ENCODE data around the gene GSN. TPM values are rescaled to one million over a fixed set of nuclear protein-coding genes. Genes with fewer than 3 reads are reported as not detected.

The GSN gene
- total RNA-seq, 1 donor from 2014 or later = 72.1 TPM

DNA sequence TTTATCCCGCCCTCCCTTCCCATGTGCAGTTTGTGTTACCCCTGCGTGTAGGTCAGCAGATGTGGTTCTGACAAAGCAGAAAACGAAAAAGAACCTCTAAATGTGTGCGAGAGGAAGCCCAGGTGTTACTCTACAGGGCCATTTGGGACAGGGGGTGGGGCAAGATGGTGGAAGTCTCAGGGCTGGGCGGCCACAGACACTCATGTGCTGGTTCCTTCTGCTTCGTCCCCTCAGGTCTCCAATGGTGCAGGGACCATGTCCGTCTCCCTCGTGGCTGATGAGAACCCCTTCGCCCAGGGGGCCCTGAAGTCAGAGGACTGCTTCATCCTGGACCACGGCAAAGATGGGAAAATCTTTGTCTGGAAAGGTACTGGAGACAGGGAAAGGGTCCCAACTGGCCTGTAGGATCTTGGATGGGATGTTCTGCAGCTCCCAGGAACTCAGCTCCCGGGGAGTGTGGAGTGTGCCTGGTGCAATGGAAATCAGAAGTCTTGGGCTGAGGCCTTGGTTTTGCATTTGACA, 49.0 kb downstream of the GSN start:
- TF ChIP-seq EZH2 (IDR thresholded peaks at IDR 0.05) (no peak), EZH2phosphoT487 (IDR thresholded peaks at IDR 0.05) (no peak)
- TF ChIP-seq, protein P1, sequence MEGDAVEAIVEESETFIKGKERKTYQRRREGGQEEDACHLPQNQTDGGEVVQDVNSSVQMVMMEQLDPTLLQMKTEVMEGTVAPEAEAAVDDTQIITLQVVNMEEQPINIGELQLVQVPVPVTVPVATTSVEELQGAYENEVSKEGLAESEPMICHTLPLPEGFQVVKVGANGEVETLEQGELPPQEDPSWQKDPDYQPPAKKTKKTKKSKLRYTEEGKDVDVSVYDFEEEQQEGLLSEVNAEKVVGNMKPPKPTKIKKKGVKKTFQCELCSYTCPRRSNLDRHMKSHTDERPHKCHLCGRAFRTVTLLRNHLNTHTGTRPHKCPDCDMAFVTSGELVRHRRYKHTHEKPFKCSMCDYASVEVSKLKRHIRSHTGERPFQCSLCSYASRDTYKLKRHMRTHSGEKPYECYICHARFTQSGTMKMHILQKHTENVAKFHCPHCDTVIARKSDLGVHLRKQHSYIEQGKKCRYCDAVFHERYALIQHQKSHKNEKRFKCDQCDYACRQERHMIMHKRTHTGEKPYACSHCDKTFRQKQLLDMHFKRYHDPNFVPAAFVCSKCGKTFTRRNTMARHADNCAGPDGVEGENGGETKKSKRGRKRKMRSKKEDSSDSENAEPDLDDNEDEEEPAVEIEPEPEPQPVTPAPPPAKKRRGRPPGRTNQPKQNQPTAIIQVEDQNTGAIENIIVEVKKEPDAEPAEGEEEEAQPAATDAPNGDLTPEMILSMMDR (IDR thresholded peaks at IDR 0.05) = no peak
- Mint-ChIP-seq H3K27me3 (ENCODE audit: insufficient read depth, low read depth) (no peaks in the 10 kb centered on the region), H3K9me3 (no peaks in the 10 kb centered on the region), H3K27ac (no peak overlapping the region), H3K36me3 (peaks cover 5% of the 10 kb centered on the region), H3K4me3 (no peak overlapping the region), H3K4me1 (no peaks in the 10 kb centered on the region)
- no peak overlapping the region for H2AFZ ChIP-seq (replicated peaks)
- H3K9ac ChIP-seq = no peak overlapping the region
- H3K27ac ChIP-seq = no peak overlapping the region
- H3K4me1 ChIP-seq = no peaks in the 10 kb centered on the region
- H3K27me3 ChIP-seq = no peaks in the 10 kb centered on the region
- H3K9me3 ChIP-seq (ENCODE audit: low read depth) = no peaks in the 10 kb centered on the region
- H3K79me2 ChIP-seq (ENCODE audit: low read depth) = no peaks in the 10 kb centered on the region
- no peaks in the 10 kb centered on the region for H4K20me1 ChIP-seq (ENCODE audit: low read depth)
- H3F3A ChIP-seq (ENCODE audit: low read depth) = no peaks in the 10 kb centered on the region
- DNase-seq (ENCODE audit: low spot score) = no peak
- no peak overlapping the region for H3K4me3 ChIP-seq
- H3K4me2 ChIP-seq = no peak overlapping the region
- no peaks in the 10 kb centered on the region for H3K36me3 ChIP-seq

DNA sequence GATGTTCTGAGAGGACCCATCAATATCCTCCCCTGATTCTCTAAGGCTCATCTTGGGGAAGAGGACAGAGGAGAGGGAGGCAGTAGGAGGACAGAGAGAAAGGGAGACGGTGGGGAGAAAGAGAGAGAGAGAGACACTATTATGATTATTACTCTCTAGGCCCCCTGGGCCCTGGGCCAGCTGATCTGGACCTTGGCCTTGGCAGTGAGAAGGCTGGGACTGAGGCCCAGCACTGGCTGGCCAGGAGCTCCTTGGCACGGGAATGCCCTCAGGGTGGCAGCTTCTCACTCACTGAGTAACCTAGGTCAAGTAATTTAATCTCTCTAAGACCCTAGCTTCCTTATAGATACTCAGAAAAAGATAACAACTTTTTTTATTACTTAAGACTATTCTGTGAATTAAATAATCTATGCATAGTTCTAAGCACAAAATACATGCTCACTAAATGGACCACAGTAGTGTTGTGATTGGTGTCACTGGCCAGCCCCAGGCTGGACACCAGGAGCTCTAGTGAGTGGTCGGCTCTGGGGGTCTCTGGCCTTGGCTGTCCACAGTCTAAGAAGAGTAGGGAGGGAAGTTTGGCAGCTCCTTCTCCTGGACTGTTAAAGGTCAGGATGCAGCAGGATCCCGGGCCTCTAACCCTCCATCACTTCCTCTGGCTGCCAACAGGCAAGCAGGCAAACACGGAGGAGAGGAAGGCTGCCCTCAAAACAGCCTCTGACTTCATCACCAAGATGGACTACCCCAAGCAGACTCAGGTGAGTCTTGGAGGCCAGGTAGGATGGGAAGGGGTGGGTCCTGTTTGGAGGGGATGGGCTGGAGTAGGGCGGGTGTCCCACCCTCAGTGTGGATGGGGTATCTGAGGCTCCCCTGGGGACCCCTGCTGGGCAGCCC, 50.0 kb downstream of the GSN start:
- no peak overlapping the region for H3K4me3 Mint-ChIP-seq
- Histone ChIP-seq H3F3A (ENCODE audit: low read depth) (no peaks in the 10 kb centered on the region), H3K79me2 (ENCODE audit: low read depth) (no peaks in the 10 kb centered on the region), H3K36me3 (no peaks in the 10 kb centered on the region), H3K9me3 (ENCODE audit: low read depth) (no peaks in the 10 kb centered on the region), H4K20me1 (ENCODE audit: low read depth) (no peaks in the 10 kb centered on the region), H3K4me2 (no peak overlapping the region), H2AFZ (replicated peaks) (no peak overlapping the region), H3K4me1 (no peaks in the 10 kb centered on the region), H3K27me3 (no peaks in the 10 kb centered on the region), H3K9ac (no peak overlapping the region), H3K4me3 (no peak overlapping the region), H3K27ac (no peak overlapping the region)
- no peaks in the 10 kb centered on the region for H3K27me3 Mint-ChIP-seq (ENCODE audit: insufficient read depth, low read depth)
- H3K4me1 Mint-ChIP-seq = no peaks in the 10 kb centered on the region
- no peak for DNase-seq (ENCODE audit: low spot score)
- no peak overlapping the region for H3K27ac Mint-ChIP-seq
- no peak for TF ChIP-seq EZH2phosphoT487 (IDR thresholded peaks at IDR 0.05)
- no peak for TF ChIP-seq EZH2 (IDR thresholded peaks at IDR 0.05)
- TF ChIP-seq, protein P1 (IDR thresholded peaks at IDR 0.05) = no peak
- no peaks in the 10 kb centered on the region for H3K9me3 Mint-ChIP-seq
- peaks cover 10% of the 10 kb centered on the region for H3K36me3 Mint-ChIP-seq

DNA sequence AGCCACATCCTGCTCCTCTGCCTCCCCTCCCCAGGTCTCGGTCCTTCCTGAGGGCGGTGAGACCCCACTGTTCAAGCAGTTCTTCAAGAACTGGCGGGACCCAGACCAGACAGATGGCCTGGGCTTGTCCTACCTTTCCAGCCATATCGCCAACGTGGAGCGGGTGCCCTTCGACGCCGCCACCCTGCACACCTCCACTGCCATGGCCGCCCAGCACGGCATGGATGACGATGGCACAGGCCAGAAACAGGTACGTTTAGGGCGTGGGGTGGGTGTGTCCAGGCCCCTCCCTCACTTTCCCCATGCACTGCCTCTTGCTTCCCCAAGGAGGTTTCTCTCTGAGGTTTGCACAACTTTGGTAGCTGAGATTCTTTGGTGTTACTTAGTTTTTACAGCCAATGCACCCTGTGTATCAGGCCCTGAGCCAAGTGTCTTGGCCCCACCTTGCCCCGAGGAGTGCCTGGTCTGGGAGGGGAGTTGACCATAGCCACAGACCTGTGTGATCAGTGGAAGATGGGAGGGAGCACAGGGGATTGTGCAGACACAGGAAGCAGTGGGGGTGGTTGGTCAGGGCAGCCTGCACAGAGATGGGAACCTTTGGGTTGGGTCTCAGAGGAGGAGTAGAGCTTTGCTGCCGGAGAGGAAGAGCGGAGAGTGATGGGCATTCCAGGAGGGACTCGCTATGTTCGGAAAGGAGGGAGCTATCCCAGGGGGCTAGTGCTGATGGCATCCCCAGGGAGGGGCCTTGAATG, 50.8 kb downstream of the GSN start:
- no peak for TF ChIP-seq EZH2phosphoT487 (IDR thresholded peaks at IDR 0.05)
- Histone ChIP-seq H3K9ac (no peak overlapping the region), H3K4me3 (no peak overlapping the region), H3K79me2 (ENCODE audit: low read depth) (no peaks in the 10 kb centered on the region), H3K36me3 (no peaks in the 10 kb centered on the region), H3K9me3 (ENCODE audit: low read depth) (no peaks in the 10 kb centered on the region), H3K27ac (no peak overlapping the region), H3K4me1 (no peaks in the 10 kb centered on the region), H2AFZ (replicated peaks) (no peak overlapping the region), H3K4me2 (no peak overlapping the region), H3K27me3 (no peaks in the 10 kb centered on the region), H3F3A (ENCODE audit: low read depth) (no peaks in the 10 kb centered on the region), H4K20me1 (ENCODE audit: low read depth) (no peaks in the 10 kb centered on the region)
- H3K27me3 Mint-ChIP-seq (ENCODE audit: insufficient read depth, low read depth) = no peaks in the 10 kb centered on the region
- no peak overlapping the region for H3K27ac Mint-ChIP-seq
- peaks cover 10% of the 10 kb centered on the region for H3K36me3 Mint-ChIP-seq
- H3K9me3 Mint-ChIP-seq = no peaks in the 10 kb centered on the region
- peak overlapping the region; percentile 56 for H3K4me3 Mint-ChIP-seq
- no peak for DNase-seq (ENCODE audit: low spot score)
- no peaks in the 10 kb centered on the region for H3K4me1 Mint-ChIP-seq

Data from neural progenitor cell (in vitro differentiated cells).